PC-9 (cell line): ENCODE measurements around the gene IRAK2.

Source experiments
- EZH2 ChIP-seq: fragments of 200-600 bp; sonication (generic); IDR thresholded peaks from 2 replicates; pipeline ENCODE4 v1.8.0; 2017; ENCODE audit warnings: antibody characterized with exemption, low read depth
- TF ChIP-seq, protein P1 (sequence below): fragments of 200-600 bp; sonication (generic); conservative IDR thresholded peaks from 2 replicates; pipeline ENCODE4 v1.6.1; 2017; ENCODE audit warnings: mixed run types, antibody characterized with exemption, mild to moderate bottlenecking, moderate library complexity

DNA sequence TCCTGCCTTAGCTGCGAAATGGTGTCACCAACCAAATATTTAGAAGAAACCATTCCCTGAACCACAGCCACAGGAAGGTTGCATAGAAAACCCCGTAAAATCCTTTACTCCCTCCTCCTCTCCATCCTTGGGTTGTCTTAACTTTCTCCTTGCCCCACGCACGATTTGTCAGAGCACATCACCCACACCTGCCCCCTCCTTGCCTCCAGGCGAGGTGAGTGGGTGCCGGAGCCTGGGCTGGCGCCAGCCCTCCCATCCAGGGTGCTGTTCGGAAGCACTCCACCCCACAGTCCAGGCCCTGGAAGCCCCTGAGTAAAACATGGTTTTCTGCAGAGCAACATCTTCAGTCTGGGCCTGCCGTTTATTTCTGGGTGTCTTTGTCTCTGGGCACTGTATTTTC is 124.4 kb downstream of the IRAK2 start:
- TF ChIP-seq, protein P1, sequence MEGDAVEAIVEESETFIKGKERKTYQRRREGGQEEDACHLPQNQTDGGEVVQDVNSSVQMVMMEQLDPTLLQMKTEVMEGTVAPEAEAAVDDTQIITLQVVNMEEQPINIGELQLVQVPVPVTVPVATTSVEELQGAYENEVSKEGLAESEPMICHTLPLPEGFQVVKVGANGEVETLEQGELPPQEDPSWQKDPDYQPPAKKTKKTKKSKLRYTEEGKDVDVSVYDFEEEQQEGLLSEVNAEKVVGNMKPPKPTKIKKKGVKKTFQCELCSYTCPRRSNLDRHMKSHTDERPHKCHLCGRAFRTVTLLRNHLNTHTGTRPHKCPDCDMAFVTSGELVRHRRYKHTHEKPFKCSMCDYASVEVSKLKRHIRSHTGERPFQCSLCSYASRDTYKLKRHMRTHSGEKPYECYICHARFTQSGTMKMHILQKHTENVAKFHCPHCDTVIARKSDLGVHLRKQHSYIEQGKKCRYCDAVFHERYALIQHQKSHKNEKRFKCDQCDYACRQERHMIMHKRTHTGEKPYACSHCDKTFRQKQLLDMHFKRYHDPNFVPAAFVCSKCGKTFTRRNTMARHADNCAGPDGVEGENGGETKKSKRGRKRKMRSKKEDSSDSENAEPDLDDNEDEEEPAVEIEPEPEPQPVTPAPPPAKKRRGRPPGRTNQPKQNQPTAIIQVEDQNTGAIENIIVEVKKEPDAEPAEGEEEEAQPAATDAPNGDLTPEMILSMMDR = no peak
- no peak for TF ChIP-seq EZH2
